GM12878 (cell line): ENCODE data around the gene TRIM17. TPM values are rescaled to one million over a fixed set of nuclear protein-coding genes. Genes with fewer than 3 reads are reported as not detected.

Experiments
- ATAC-seq: fragments of 200-7000 bp; cut with Tn5 transposase; 3 replicates; pipeline ENCODE4 v1.9.1; 2020; ENCODE audit warnings: mild to moderate bottlenecking, moderate library complexity
- BruUV-seq: library from RNA; stranded (reverse); fragments of 400-500 nt; replicated peaks from 2 replicates; lab custom pipeline; 2021; lab: Mats Ljungman, UMichigan
- CTCF ChIA-PET: fragments of 300-600 bp; sonication (Branson Sonifier 250); formaldehyde crosslinking; extraction: SDS; loops from one replicate; lab custom pipeline; 2021; ENCODE audit warnings: inconsistent platforms; lab: Yijun Ruan, JAX
- POLR2A ChIA-PET: fragments of 350-600 bp; formaldehyde crosslinking; extraction: SDS; loops from one replicate; lab custom pipeline; 2021; ENCODE audit warnings: inconsistent platforms; lab: Charles Lee
- RAD21 ChIA-PET: fragments of 300-600 bp; sonication (Branson Sonifier 250); formaldehyde crosslinking; loops from one replicate; lab custom pipeline; 2023; ENCODE audit warnings: antibody characterized with exemption; ENCODE audit not compliant: unreplicated experiment; lab: Charles Lee
- SMC1A ChIA-PET: fragments of 300-600 bp; sonication (Branson Sonifier 250); formaldehyde crosslinking; loops from one replicate; lab custom pipeline; 2023; ENCODE audit not compliant: unreplicated experiment, uncharacterized antibody; lab: Charles Lee
- DNase-seq: peaks from one replicate; pipeline ENCODE4 v3.0.0-alpha.2; 2011; ENCODE audit warnings: low read depth, low spot score
- FAIRE-seq: peaks from 3 replicates; lab custom pipeline; 2011; peaks lifted over from hg19 to GRCh38; lab: Jason Lieb, UNC
- H2AFZ ChIP-seq: 2 replicates; pipeline ENCODE4 v1.6.0; 2011; ENCODE audit warnings: low read depth, low read length, control low read depth; ENCODE audit not compliant: control insufficient read depth
- H3K27ac ChIP-seq: 2 replicates; pipeline ENCODE4 v1.5.1; 2011; ENCODE audit warnings: control low read depth; ENCODE audit not compliant: control insufficient read depth, insufficient read depth
- H3K27me3 ChIP-seq, 2 experiments: replicated peaks in 1 of 2; 2 replicates each; pipeline versions ENCODE4 v1.6.0 to v1.6.1; 2011; ENCODE audit warnings: low read length in 1 of 2; ENCODE audit not compliant: control insufficient read depth in 2 of 2, insufficient read depth in 2 of 2
- H3K36me3 ChIP-seq, 2 experiments: 2 replicates each; pipeline ENCODE4 v1.5.1; 2011; ENCODE audit warnings: low read length in 1 of 2; ENCODE audit not compliant: control insufficient read depth in 2 of 2, insufficient read depth in 2 of 2
- H3K4me1 ChIP-seq: 2 replicates; pipeline ENCODE4 v1.6.1; 2011; ENCODE audit warnings: mild to moderate bottlenecking, low read length, moderate library complexity, mixed read lengths; ENCODE audit not compliant: control insufficient read depth, insufficient read depth
- H3K4me2 ChIP-seq: 2 replicates; pipeline ENCODE4 v1.6.0; 2011; ENCODE audit warnings: control low read depth; ENCODE audit not compliant: control insufficient read depth, insufficient read depth
- H3K4me3 ChIP-seq: fragments of 200-600 bp; sonication (generic); 2 replicates; pipeline ENCODE4 v1.5.1; 2016
- H3K79me2 ChIP-seq: 2 replicates; pipeline ENCODE4 v1.6.0; 2011; ENCODE audit warnings: low read length; ENCODE audit not compliant: control insufficient read depth, insufficient read depth
- H3K9ac ChIP-seq: 2 replicates; pipeline ENCODE4 v1.8.0; 2011; ENCODE audit warnings: low read length, control low read depth, mixed read lengths; ENCODE audit not compliant: control insufficient read depth, insufficient read depth
- H3K9me3 ChIP-seq: replicated peaks from 3 replicates; pipeline ENCODE4 v1.5.1; 2011; ENCODE audit warnings: mild to moderate bottlenecking, low read length; ENCODE audit not compliant: control insufficient read depth, insufficient read depth
- H4K20me1 ChIP-seq: 2 replicates; pipeline ENCODE4 v1.6.0; 2011; ENCODE audit not compliant: control insufficient read depth, insufficient read depth
- ATF3 ChIP-seq: IDR thresholded peaks from 2 replicates; pipeline ENCODE4 v1.6.1; 2011; ENCODE audit warnings: low read depth, mild to moderate bottlenecking, low read length, moderate library complexity, borderline replicate concordance; ENCODE audit errors: extremely low read depth
- CREB1 ChIP-seq: IDR thresholded peaks from 2 replicates; pipeline ENCODE4 v1.6.1; 2012; ENCODE audit warnings: low read depth, mild to moderate bottlenecking, inconsistent platforms
- IKZF2 ChIP-seq, 2 experiments: fragments of 450-650 bp; IDR thresholded peaks; 2 replicates each; pipeline ENCODE4 v1.6.1; 2017; ENCODE audit warnings: mild to moderate bottlenecking in 2 of 2, moderate library complexity in 2 of 2
- PAX5 ChIP-seq: IDR thresholded peaks from 2 replicates; pipeline ENCODE4 v1.6.1; 2011; ENCODE audit warnings: low read depth, low read length, borderline replicate concordance
- PBX3 ChIP-seq: IDR thresholded peaks from 2 replicates; pipeline ENCODE4 v1.6.1; 2011; ENCODE audit warnings: mild to moderate bottlenecking, low read depth, low read length, moderate library complexity; ENCODE audit not compliant: insufficient replicate concordance
- POLR2A ChIP-seq: IDR thresholded peaks from 2 replicates; pipeline ENCODE4 v1.6.1; 2011; ENCODE audit warnings: low read depth, mild to moderate bottlenecking, low read length
- POU2F2 ChIP-seq: IDR thresholded peaks from 3 replicates; pipeline ENCODE4 v1.6.1; 2011; ENCODE audit warnings: low read depth, mild to moderate bottlenecking, low read length, borderline replicate concordance
- PRDM15 ChIP-seq: fragments of 450-650 bp; formaldehyde crosslinking; IDR thresholded peaks from 2 replicates; pipeline ENCODE4 v1.4.0; 2020; ENCODE audit warnings: mild to moderate bottlenecking, moderate library complexity
- SMAD5 ChIP-seq: IDR thresholded peaks from 2 replicates; pipeline ENCODE4 v1.6.1; 2016; ENCODE audit warnings: antibody characterized with exemption, low read depth
- SMC3 ChIP-seq: IDR thresholded peaks from 2 replicates; pipeline ENCODE4 v1.6.1; 2011; ENCODE audit warnings: low read length, improper control_type of control experiment, borderline replicate concordance
- TAF1 ChIP-seq: IDR thresholded peaks from 2 replicates; pipeline ENCODE4 v1.6.1; 2011; ENCODE audit warnings: mild to moderate bottlenecking, low read depth, low read length, borderline replicate concordance
- ZBTB4 ChIP-seq: fragments of 450-650 bp; formaldehyde crosslinking; IDR thresholded peaks from 2 replicates; pipeline ENCODE4 v1.4.0; 2022; ENCODE audit warnings: mild to moderate bottlenecking, moderate library complexity
- ZNF207 ChIP-seq: fragments of 450-650 bp; IDR thresholded peaks from 2 replicates; pipeline ENCODE4 v1.6.1; 2014; ENCODE audit warnings: antibody characterized with exemption, mild to moderate bottlenecking, borderline replicate concordance
- ZZZ3 ChIP-seq: IDR thresholded peaks from 2 replicates; pipeline ENCODE4 v1.6.1; 2011; ENCODE audit warnings: low read depth; ENCODE audit not compliant: control insufficient read depth, insufficient read length
- WGBS: methylation state at CpG from one replicate; pipeline ENCODE4 v1.1.6; 2016; ENCODE audit warnings: low lambda C conversion rate; ENCODE audit not compliant: insufficient replicate concordance, insufficient coverage; ENCODE audit errors: missing lambda C conversion rate; 5-methylcytosine and 5-hydroxymethylcytosine counted together
- in situ Hi-C: fragments of 300-500 bp; cut with MboI; formaldehyde crosslinking; loops from 9 replicates; pipeline ENCODE4 v1.14.3; 2018; ENCODE audit warnings: mixed read lengths
- intact Hi-C: fragments of 100-400 bp; cut with micrococcal nuclease; formaldehyde crosslinking; loops from one replicate; pipeline ENCODE4 v1.14.2; 2022; ENCODE audit not compliant: unreplicated experiment
- polyA plus RNA-seq, 11 experiments: library from polyadenylated mRNA; depleted of rRNA in 4 of 11; unstranded in 6 of 11; stranded (reverse) in 5 of 11; fragments of >200 nt; fragmentation: Nextera tagmentation in 4 of 11; fragmentation: Illumina TruSeq in 1 of 11; extraction: Ambion mirVana in 4 of 11; extraction: Trizol in 1 of 11; gene quantifications; 1 replicate in 1 of 11; 2 replicates in 10 of 11; pipeline versions ENCODE4 v1.2.1 to v1.2.3, GENCODE V29; 2011 to 2016; ENCODE audit warnings: inconsistent platforms in 2 of 11, missing spikeins in 2 of 11, low read depth in 1 of 11
- total RNA-seq, 4 experiments: library from RNA; depleted of rRNA in 3 of 4; stranded (reverse); fragments of >200 nt in 3 of 4; fragmentation: Illumina TruSeq in 1 of 4; extraction: Trizol in 1 of 4; gene quantifications; 2 replicates each; pipeline versions ENCODE4 v1.2.1 to v1.2.3, GENCODE V29; 2013 to 2021

TRIM17 gene
- total and polyA plus RNA-seq, 10 of the 15 experiments (the other 5 are each of a cell fraction or from before 2014, with no cell fraction given), result 0.16 to 0.32 TPM; not detected in 8

GRCh38 chr1:228415853-228416216 is 826 bp downstream of the TRIM17 start (continued):
- TF ChIP-seq PBX3 (no peak), ZBTB4 (CRISPR knock-in tag) (no peak), PAX5 (no peak), POLR2A (no peak), SMAD5 (no peak), SMC3 (no peak)

- CTCF ChIA-PET, result no interaction called here
- TF ChIP-seq ATF3, result no peak
- no peak for TF ChIP-seq ZZZ3
- no peak for TF ChIP-seq PBX3
- TF ChIP-seq TAF1, result no peak
- TF ChIP-seq IKZF2 (IDR thresholded peaks at IDR 0.05), result no peak
- no peak for TF ChIP-seq CREB1
- no peak for TF ChIP-seq ZNF207
- TF ChIP-seq POU2F2, result no peak
- TF ChIP-seq PRDM15 (CRISPR knock-in tag), result no peak
Observed at GRCh38 chr1:228415221-228415620, 1.4 kb downstream of the TRIM17 start.

More at GRCh38 chr1:228415221-228415620, 1.4 kb downstream of the TRIM17 start:
- Histone ChIP-seq H2AFZ (no peak overlapping the region), H3K4me3 (no peak overlapping the region), H3K9me3 (no peaks in the 10 kb centered on the region), H3K27ac (no peak overlapping the region), H3K9ac (no peak overlapping the region), H3K4me2 (no peak overlapping the region), H3K79me2 (no peaks in the 10 kb centered on the region), H3K27me3 (peaks cover 3 to 5% of the 10 kb centered on the region in 2 experiments; a peak in 3 of 4 replicates), H4K20me1 (no peaks in the 10 kb centered on the region), H3K4me1 (no peaks in the 10 kb centered on the region), H3K36me3 (no peaks in the 10 kb centered on the region)
- ATAC-seq, result no peak
- no peak for DNase-seq
- WGBS, result 76% methylated on average over 7 of the region's 7 CpGs
- POLR2A ChIA-PET, result no interaction called here
- intact Hi-C loops, result no loop called here
- in situ Hi-C loops, result no loop called here
- RAD21 ChIA-PET, result no interaction called here
- no peak for FAIRE-seq
- SMC1A ChIA-PET, result no interaction called here
- no TSS peak for BruUV-seq
